GM23338 (cell line): ENCODE results near the gene CYB5R3.

Experiments
- CREB1 ChIP-seq: fragments of 250-450 bp; sonication (Bioruptor Pico); IDR thresholded peaks from 2 replicates; pipeline ENCODE4 v1.5.0; 2020; ENCODE audit warnings: low read depth, mild to moderate bottlenecking, moderate library complexity
- EZH2 ChIP-seq: fragments of 200-600 bp; sonication (generic); IDR thresholded peaks from one replicate; pipeline ENCODE4 v1.8.0; 2017; ENCODE audit warnings: antibody characterized with exemption, mild to moderate bottlenecking, low read depth; ENCODE audit not compliant: unreplicated experiment
- JUNB ChIP-seq: IDR thresholded peaks from one replicate; pipeline ENCODE4 v1.6.1; 2016; ENCODE audit warnings: antibody characterized with exemption; ENCODE audit not compliant: unreplicated experiment
- NANOG ChIP-seq: IDR thresholded peaks from 2 replicates; pipeline ENCODE4 v1.6.1; 2016; ENCODE audit warnings: antibody characterized with exemption, borderline replicate concordance
- POLR2AphosphoS5 ChIP-seq: IDR thresholded peaks from 2 replicates; pipeline ENCODE4 v1.6.1; 2016; ENCODE audit warnings: antibody characterized with exemption, low read depth
- ZNF114 ChIP-seq: fragments of 250-450 bp; sonication (Bioruptor Pico); IDR thresholded peaks from 2 replicates; pipeline ENCODE4 v1.5.0; 2020; ENCODE audit warnings: mild to moderate bottlenecking, moderate library complexity
- TF ChIP-seq, protein P1 (sequence below), 2 experiments: fragments of 200-600 bp in 1 of 2; sonication (generic) in 1 of 2; conservative IDR thresholded peaks; 2 replicates each; pipeline versions ENCODE4 v1.5.1 to v1.6.1; 2016 to 2017; ENCODE audit warnings: antibody characterized with exemption in 2 of 2, low read depth in 2 of 2, mild to moderate bottlenecking in 2 of 2, moderate library complexity in 1 of 2
- TF ChIP-seq, protein P2 (sequence below): fragments of 250-450 bp; sonication (Bioruptor Pico); IDR thresholded peaks from 2 replicates; pipeline ENCODE4 v1.5.0; 2020; ENCODE audit warnings: mild to moderate bottlenecking, moderate library complexity
- TF ChIP-seq, protein P3 (sequence below): IDR thresholded peaks from one replicate; pipeline ENCODE4 v1.6.1; 2018; ENCODE audit warnings: antibody characterized with exemption; ENCODE audit not compliant: unreplicated experiment

DNA sequence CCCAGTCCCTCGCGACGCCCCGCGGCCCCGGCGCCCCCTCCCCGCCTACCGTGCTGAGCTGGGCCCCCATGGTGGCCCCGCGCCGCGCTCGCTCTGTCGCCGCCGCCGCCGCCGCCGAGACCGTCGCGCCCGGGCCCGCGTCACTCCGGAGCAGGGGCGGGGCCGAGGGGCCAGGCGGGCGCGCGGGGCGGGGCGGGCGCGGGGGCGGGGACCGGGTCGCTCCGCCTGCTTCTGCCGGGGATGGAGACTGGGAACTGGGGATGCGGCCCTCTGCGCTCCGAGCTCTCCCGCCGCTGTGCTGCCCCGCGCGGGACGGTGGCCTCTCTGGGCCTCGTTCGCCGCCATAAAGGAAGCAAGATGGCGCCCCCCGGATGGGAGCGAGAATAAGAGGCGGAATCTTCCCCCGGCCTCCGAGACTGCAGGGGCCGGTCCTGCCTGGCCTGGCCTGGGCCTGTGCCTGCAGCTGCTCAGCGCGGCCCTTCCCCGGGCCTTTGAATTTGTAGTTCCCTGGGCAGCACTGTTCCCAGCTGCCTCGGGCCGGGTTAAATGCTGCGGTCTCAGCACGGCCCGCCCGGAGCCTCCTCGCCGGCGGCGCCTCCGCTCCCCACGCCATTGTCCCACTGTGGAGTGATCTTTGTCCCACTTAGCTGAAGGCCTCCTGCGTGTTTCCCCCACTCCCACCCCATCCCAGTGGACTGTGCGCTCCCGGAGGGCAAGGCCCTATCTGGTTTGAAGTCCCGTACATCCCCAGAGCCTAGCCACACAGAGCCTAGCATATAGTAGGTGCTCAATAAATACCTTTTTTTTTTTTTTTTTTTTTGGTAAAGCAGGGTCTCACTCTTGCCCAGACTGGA is at the start of gene CYB5R3:
- TF ChIP-seq, protein P1, sequence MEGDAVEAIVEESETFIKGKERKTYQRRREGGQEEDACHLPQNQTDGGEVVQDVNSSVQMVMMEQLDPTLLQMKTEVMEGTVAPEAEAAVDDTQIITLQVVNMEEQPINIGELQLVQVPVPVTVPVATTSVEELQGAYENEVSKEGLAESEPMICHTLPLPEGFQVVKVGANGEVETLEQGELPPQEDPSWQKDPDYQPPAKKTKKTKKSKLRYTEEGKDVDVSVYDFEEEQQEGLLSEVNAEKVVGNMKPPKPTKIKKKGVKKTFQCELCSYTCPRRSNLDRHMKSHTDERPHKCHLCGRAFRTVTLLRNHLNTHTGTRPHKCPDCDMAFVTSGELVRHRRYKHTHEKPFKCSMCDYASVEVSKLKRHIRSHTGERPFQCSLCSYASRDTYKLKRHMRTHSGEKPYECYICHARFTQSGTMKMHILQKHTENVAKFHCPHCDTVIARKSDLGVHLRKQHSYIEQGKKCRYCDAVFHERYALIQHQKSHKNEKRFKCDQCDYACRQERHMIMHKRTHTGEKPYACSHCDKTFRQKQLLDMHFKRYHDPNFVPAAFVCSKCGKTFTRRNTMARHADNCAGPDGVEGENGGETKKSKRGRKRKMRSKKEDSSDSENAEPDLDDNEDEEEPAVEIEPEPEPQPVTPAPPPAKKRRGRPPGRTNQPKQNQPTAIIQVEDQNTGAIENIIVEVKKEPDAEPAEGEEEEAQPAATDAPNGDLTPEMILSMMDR (conservative IDR thresholded peaks at IDR 0.05; ENCODE audit: low read depth in 2 of 2): no peak
- TF ChIP-seq POLR2AphosphoS5 (no peak; the same call in 1 of the 2 replicates), EZH2 (no peak), CREB1 (CRISPR knock-in tag) (peak; percentile 72; the same call in 1 of the 2 replicates), JUNB (no peak), NANOG (no peak), ZNF114 (CRISPR knock-in tag) (0 out of 2 replicates have a peak, but pooled peaks have one; percentile 11)
- TF ChIP-seq, protein P2, sequence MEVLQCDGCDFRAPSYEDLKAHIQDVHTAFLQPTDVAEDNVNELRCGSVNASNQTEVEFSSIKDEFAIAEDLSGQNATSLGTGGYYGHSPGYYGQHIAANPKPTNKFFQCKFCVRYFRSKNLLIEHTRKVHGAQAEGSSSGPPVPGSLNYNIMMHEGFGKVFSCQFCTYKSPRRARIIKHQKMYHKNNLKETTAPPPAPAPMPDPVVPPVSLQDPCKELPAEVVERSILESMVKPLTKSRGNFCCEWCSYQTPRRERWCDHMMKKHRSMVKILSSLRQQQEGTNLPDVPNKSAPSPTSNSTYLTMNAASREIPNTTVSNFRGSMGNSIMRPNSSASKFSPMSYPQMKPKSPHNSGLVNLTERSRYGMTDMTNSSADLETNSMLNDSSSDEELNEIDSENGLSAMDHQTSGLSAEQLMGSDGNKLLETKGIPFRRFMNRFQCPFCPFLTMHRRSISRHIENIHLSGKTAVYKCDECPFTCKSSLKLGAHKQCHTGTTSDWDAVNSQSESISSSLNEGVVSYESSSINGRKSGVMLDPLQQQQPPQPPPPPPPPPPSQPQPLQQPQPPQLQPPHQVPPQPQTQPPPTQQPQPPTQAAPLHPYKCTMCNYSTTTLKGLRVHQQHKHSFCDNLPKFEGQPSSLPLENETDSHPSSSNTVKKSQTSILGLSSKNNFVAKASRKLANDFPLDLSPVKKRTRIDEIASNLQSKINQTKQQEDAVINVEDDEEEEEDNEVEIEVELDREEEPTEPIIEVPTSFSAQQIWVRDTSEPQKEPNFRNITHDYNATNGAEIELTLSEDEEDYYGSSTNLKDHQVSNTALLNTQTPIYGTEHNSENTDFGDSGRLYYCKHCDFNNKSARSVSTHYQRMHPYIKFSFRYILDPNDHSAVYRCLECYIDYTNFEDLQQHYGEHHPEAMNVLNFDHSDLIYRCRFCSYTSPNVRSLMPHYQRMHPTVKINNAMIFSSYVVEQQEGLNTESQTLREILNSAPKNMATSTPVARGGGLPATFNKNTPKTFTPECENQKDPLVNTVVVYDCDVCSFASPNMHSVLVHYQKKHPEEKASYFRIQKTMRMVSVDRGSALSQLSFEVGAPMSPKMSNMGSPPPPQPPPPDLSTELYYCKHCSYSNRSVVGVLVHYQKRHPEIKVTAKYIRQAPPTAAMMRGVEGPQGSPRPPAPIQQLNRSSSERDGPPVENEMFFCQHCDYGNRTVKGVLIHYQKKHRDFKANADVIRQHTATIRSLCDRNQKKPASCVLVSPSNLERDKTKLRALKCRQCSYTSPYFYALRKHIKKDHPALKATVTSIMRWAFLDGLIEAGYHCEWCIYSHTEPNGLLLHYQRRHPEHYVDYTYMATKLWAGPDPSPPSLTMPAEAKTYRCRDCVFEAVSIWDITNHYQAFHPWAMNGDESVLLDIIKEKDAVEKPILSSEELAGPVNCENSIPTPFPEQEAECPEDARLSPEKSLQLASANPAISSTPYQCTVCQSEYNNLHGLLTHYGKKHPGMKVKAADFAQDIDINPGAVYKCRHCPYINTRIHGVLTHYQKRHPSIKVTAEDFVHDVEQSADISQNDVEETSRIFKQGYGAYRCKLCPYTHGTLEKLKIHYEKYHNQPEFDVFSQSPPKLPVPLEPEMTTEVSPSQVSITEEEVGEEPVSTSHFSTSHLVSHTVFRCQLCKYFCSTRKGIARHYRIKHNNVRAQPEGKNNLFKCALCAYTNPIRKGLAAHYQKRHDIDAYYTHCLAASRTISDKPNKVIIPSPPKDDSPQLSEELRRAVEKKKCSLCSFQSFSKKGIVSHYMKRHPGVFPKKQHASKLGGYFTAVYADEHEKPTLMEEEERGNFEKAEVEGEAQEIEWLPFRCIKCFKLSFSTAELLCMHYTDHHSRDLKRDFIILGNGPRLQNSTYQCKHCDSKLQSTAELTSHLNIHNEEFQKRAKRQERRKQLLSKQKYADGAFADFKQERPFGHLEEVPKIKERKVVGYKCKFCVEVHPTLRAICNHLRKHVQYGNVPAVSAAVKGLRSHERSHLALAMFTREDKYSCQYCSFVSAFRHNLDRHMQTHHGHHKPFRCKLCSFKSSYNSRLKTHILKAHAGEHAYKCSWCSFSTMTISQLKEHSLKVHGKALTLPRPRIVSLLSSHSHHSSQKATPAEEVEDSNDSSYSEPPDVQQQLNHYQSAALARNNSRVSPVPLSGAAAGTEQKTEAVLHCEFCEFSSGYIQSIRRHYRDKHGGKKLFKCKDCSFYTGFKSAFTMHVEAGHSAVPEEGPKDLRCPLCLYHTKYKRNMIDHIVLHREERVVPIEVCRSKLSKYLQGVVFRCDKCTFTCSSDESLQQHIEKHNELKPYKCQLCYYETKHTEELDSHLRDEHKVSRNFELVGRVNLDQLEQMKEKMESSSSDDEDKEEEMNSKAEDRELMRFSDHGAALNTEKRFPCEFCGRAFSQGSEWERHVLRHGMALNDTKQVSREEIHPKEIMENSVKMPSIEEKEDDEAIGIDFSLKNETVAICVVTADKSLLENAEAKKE (CRISPR knock-in tag): no peak
- TF ChIP-seq, protein P3, sequence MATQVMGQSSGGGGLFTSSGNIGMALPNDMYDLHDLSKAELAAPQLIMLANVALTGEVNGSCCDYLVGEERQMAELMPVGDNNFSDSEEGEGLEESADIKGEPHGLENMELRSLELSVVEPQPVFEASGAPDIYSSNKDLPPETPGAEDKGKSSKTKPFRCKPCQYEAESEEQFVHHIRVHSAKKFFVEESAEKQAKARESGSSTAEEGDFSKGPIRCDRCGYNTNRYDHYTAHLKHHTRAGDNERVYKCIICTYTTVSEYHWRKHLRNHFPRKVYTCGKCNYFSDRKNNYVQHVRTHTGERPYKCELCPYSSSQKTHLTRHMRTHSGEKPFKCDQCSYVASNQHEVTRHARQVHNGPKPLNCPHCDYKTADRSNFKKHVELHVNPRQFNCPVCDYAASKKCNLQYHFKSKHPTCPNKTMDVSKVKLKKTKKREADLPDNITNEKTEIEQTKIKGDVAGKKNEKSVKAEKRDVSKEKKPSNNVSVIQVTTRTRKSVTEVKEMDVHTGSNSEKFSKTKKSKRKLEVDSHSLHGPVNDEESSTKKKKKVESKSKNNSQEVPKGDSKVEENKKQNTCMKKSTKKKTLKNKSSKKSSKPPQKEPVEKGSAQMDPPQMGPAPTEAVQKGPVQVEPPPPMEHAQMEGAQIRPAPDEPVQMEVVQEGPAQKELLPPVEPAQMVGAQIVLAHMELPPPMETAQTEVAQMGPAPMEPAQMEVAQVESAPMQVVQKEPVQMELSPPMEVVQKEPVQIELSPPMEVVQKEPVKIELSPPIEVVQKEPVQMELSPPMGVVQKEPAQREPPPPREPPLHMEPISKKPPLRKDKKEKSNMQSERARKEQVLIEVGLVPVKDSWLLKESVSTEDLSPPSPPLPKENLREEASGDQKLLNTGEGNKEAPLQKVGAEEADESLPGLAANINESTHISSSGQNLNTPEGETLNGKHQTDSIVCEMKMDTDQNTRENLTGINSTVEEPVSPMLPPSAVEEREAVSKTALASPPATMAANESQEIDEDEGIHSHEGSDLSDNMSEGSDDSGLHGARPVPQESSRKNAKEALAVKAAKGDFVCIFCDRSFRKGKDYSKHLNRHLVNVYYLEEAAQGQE: no peak
